ENCODE measurements around the gene TADA2A.

The TADA2A gene

GRCh38 chr17:37523715-37524219 lies 117.1 kb downstream of the TADA2A start:
- Histone ChIP-seq H3K4me3 (ENCODE audit: low read depth, low read length) (no peak overlapping the region), H3K27me3 (no peaks in the 10 kb centered on the region), H3K4me1 (no peaks in the 10 kb centered on the region), H3K9me3 (no peaks in the 10 kb centered on the region), H3K36me3 (peaks cover 23% of the 10 kb centered on the region)
- no peak for TF ChIP-seq CTCF (IDR thresholded peaks at IDR 0.05; ENCODE audit: low read depth, low read length)
- DNase-seq = no peak

- Histone ChIP-seq H3K4me3 (ENCODE audit: low read depth, low read length) (no peak overlapping the region), H3K9me3 (no peaks in the 10 kb centered on the region), H3K27me3 (no peaks in the 10 kb centered on the region), H3K4me1 (no peaks in the 10 kb centered on the region), H3K36me3 (peaks cover 14% of the 10 kb centered on the region)
- TF ChIP-seq CTCF (IDR thresholded peaks at IDR 0.05; ENCODE audit: low read depth, low read length) = peak; percentile 87
- peak; percentile 22 for DNase-seq
Measured at GRCh38 chr17:37527249-37527851, 120.7 kb downstream of the TADA2A start.

Data from BE2C (cell line).